ENCODE measurements around the gene CABP7. TPM values are rescaled to one million over a fixed set of nuclear protein-coding genes. Genes with fewer than 3 reads are reported as not detected.
A peak's percentile ranks its signal among the peaks of the same experiment; 100 is the strongest.

Gene CABP7
- not detected for total RNA-seq
- long read RNA-seq, result 0 reads

DNA sequence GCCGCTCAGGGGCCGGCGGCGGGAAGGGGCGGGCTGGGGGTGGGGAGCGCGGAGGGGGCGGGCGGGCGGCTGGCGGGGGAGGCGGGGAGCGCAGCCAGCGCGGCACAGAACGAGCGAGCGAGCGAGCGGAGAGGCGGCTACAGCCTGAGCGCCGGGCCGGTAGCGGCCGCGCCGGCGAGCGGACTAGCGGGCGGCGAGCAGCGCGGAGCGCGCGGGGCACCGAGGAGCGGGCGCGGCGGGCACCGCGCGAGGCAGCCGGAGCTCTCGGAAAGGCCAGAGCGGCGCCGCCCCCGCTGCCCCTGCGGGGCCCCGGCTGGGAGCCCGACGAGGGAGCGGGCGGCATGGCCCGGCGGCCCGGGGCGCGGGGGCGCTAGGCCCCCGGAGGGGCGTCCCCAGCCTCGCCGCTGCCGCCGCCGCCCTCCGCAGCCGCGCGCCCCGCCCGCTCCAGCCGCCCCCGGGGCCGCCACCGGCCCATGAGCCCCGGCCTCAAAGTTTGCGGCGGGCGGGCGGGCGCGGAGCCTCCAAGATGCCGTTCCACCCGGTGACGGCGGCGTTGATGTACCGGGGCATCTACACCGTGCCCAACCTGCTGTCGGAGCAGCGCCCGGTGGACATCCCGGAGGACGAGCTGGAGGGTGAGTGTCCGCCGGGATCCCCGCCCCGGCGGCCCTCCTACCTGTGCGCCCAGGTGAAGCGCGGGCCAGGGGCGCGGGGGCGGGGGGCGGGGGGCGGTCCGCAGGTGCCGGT is at the start of gene CABP7:
CABP7 (plus strand) TSS at position 105 of the 747 bp plus-strand sequence; CDS start at position 527, 422 bp downstream.
- intact Hi-C loops (cut with DNase I), result no loop called here
- no peak for DNase-seq (ENCODE audit: missing footprints)
- ATAC-seq, result no peak

DNA sequence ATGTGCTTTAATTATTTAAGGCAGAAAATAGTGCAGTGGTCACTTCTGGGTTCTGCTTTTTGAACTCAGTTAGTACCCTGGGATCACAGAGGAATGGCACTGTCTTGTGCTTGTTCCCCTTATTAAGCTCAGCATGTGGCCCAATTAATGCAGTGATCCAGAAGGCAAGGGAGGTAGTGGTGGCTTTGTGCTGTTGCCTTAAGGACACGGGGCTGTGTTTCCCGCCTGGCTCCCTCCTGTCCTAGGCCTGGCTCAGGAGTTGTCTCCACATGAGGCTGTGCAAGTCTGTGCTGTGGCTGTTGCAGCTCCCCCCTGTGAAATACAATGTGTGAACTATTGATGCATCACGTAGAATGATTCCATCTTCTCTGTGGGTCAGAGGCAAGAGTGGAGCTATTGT is 49.2 kb upstream of the CABP7 start:
- DNase-seq (ENCODE audit: missing footprints) (no peak), ATAC-seq (no peak)
- intact Hi-C loops (cut with DNase I), result no loop called here

DNA sequence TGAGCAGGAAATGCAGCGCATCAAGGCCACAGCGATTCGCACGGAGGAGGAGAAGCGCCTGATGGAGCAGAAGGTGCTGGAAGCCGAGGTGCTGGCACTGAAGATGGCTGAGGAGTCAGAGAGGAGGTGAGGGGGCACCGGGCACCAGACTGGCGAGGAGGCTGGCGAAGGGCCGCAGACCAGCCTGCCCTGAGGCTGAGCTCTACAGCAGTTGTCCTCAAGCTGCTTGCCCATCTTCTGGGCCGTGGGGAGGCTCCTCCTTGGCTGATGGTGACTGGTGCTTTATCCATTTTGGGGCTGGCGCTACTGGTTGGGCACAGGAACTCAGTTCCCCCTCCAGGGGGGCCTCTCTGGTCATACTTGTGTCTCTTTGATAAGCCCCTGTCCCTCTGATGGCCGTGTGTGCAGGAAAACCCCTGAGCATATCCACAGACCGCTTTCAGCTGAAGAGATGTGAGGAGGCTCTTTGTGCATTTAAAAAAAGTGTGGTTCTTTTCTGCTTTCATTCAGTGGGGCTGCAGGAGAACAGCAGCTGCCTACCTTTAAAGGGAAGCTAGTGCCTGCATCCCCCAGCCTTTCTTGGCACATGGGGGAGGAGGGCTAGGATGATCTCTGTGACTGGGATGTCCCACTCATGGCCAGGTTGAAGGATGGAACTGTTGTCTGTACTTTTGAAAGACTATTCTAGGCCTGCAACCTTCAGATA is 46.3 kb upstream of the CABP7 start:
- ATAC-seq (no peak), DNase-seq (ENCODE audit: missing footprints) (no peak)
- intact Hi-C loops (cut with DNase I), result no loop called here

DNA sequence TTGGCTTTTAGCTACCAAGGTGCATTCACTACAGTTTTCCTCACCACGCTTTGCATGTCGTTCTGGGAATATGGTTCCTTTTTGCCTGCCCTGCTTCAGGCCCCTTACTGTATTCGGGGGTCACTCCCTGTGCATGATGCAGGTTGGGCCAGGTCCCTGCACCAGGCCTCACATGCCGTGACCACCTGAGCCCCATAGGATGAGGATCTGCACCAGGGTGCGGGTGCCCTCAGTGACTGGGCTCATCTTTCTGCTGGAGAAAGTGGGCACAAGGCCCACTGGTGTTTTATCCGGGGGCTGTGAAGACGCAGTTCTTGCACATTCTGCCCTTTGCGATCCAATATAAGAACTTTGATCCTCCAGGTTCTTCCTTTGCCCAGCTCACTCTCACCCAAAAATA is 45.7 kb upstream of the CABP7 start:
- ATAC-seq (no peak), DNase-seq (ENCODE audit: missing footprints) (no peak)
- intact Hi-C loops (cut with DNase I), result no loop called here

DNA sequence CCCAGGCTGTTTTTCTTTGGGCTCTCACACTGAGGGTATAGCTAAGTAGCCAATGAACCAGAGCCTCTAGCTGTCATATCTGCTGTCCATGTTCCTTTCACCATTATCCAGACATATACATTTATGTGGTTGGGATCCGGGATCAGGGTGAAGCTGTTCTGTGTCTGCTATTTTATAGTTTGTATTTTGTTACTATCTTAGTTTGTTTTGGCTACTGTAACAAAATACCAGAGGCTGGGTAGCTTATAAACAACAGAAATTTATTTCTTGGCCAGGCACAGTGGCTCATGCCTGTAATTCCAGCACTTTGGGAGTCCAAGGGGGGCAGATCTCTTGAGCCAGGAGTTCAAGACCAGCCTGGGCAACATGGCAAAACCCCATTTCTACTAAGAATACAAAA is 40.5 kb upstream of the CABP7 start:
- intact Hi-C loops (cut with DNase I), result no loop called here
- no peak for DNase-seq (ENCODE audit: missing footprints)
- ATAC-seq, result no peak

DNA sequence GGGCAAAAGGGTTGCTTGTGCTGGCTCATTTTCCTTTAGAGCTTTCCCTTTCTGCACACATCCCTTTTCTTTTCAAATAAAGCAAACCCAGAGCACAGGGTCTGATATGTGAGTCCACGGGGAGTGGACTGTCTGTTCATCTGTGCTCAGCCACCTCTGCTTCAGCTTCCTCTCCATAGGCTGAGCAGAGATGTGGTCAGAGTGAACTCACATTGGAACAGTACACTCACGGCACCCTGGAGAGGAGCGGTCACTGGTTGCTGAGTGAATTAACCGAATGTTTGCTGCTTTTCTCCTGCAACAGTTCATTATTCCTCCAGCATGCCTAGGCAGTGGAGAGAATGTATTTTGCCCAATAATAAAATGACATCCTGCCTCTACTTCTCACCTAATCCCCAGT is 36.3 kb upstream of the CABP7 start:
- DNase-seq (ENCODE audit: missing footprints) (no peak), ATAC-seq (no peak)
- intact Hi-C loops (cut with DNase I), result no loop called here

DNA sequence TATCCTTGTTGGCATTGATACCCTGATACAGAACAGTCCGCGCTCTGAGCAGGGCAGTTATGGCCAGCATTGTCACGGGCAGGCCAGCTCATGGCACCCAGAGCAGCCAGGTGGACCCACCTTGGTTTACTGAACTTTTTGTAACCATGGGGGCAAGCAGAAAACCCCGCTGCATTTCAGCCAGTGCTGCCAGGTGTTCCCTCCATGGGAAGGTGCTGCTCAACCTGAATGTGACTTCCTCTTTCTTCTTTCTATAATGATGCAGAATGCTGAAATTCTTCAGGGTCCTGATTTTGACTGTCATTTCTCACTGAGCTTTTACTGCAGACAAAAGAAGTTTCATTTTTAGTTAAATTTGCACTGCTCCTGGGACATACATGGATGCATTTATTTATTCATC is 35.6 kb upstream of the CABP7 start:
- intact Hi-C loops (cut with DNase I), result no loop called here
- DNase-seq (ENCODE audit: missing footprints) (no peak), ATAC-seq (no peak)

DNA sequence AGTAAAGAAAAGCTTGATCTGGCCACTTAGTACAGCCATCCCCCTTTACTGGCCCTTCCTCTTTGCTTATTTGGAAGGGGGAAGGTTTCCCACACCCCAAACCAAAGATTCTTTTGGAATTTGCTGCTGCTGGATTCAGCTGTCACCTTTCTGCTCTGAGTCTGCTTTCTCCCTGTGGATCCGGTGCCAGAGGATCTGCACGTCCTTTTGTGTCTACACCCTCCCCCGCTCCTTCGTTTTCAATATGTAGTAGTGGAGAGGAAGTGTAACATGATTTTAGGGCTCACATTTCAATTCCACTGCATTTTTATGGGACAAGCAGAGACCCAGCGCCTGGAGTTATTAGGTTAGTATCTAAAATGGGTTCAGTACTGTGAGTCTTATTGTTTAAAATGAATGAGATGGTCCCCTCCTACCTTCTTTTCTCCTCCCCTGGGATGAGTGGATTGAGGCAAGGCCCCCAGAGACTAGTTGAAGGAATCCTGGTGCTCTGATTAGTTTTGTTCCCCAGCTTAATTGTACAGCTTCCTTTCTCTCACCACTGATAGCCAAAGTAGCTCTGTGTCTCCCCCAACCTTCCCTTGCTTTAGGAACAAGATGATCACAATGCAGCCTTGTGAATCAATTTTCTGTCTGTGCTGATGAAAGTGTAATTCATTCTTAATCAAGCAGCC is 30.5 kb upstream of the CABP7 start:
- DNase-seq (ENCODE audit: missing footprints), result no peak
- intact Hi-C loops (cut with DNase I), result no loop called here
- no peak for ATAC-seq

DNA sequence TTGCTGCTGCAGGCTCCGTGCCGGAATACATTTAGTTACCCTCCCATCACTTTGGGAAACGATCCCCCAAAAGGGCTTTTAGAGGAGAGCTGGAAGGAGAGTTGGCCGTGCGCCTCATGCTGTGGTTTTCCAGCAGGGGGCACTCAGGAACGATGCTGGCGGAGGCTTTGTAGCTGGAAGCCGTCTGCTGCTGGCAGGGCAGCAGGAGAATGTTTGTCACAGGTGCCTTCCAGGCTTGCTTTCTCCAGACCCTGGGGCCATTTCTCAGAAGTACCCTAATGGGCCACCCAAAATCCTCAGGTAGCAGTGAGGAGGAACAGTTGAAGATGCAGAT is 30.0 kb upstream of the CABP7 start:
- intact Hi-C loops (cut with DNase I), result loop anchor here (2.0 to 10.0 kb wide), 2 partner anchors 315 to 399 kb away; no protein-coding TSS in a partner anchor
- DNase-seq (ENCODE audit: missing footprints) (no peak), ATAC-seq (peak; percentile 40)

DNA sequence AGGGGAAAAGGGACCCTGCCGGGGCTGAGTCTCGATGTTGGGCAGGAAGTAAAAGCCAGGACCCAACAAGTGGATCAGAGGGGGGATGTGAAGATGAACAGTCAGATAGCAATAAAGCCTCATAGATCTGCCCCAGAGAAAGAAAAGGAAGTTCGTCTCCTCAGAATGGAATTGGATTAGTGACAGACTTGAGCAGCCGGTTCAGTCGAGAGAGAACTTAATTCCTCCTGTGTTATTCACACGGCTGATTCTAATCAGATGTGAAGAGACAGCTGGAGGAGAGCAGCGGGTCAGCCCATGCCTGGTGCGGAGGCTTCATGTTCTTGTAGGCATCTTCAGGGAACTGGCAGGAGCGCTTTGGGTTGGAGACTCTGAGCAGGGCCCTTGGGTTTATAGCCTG is 29.3 kb upstream of the CABP7 start:
- DNase-seq (ENCODE audit: missing footprints) (no peak), ATAC-seq (no peak)
- intact Hi-C loops (cut with DNase I), result loop anchor here (2.0 to 10.0 kb wide), 2 partner anchors 314 to 398 kb away; no protein-coding TSS in a partner anchor

DNA sequence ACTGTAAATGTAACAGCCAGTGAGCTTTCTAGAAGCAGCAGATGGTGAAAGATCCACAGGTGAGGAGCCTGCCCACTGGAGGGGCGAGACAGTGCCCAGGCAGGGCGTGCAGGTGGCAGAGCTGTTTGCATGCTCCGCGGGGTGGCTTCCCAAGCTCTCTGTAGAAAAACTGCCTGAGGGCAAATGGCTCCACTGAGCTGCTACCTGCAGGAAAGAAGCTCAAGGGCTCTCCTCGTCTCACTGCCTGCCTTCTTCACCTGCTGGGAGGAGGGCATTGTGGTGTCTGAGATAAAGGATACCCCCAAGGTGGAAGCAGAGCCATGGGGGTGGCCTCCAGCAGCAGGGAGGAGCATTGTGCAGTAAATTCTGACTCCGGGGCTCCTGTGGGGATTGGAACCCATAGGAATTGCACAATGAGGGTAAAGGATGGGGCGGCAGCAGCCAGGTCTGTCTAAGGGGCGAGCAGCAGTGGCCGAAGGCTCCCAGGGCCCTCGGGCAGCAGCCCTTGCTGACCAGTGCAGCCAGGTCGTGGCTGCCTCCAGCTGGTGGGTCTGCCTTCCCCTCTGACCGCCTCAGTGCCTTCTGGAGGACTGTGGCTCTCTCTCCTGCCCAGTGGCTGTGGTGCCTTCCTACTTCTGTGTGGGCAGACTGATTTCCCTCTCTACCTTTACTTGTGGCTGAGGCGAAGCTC is 28.0 kb upstream of the CABP7 start:
- intact Hi-C loops (cut with DNase I), result loop anchor here (2.0 to 10.0 kb wide), 2 partner anchors 313 to 397 kb away; no protein-coding TSS in a partner anchor
- no peak for ATAC-seq

DNA sequence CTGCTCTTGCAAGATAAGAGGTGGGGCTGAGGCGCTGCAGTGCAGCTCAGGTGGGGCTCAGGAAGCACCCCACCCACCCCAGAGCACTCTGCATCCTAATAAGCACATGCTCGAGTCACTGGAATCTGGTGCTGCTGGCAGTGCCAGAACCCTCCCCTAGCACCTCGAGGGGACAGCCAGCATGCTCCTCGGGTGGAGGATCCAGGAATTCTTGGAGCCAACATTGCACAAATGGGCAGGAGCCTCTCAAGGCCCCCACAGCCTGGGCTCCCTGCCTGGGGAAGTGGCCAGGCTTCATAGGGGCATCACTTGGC is 27.5 kb upstream of the CABP7 start:
- ATAC-seq (no peak), DNase-seq (ENCODE audit: missing footprints) (no peak)
- intact Hi-C loops (cut with DNase I), result loop anchor here (10.0 kb wide), 1 partner anchor 313 kb away; no protein-coding TSS in a partner anchor

More for the DNA sequence above, 28.0 kb upstream of the CABP7 start:
- no peak for DNase-seq (ENCODE audit: missing footprints)

DNA sequence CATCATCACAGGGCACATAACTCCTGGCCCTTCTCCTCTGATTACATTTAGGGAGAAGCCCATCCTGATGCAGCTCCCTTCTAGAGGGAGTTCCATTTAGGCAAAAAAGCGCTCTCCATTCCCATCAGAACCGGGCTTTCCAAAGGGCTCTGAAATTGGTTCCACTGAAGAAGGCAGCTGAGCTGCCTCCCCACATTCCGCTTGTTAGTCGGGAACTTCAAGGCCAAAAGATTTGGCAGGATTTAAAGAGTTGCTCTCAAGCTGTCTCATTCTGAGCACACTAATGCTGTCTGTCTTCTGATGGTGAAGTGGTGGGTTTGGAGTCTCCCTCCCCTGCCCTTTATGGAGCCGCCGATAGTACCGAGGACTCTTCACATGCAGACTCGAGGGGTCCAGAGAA is 26.6 kb upstream of the CABP7 start:
- intact Hi-C loops (cut with DNase I), result loop anchor here (10.0 kb wide), 1 partner anchor 312 kb away; no protein-coding TSS in a partner anchor
- no peak for ATAC-seq
- no peak for DNase-seq (ENCODE audit: missing footprints)

DNA sequence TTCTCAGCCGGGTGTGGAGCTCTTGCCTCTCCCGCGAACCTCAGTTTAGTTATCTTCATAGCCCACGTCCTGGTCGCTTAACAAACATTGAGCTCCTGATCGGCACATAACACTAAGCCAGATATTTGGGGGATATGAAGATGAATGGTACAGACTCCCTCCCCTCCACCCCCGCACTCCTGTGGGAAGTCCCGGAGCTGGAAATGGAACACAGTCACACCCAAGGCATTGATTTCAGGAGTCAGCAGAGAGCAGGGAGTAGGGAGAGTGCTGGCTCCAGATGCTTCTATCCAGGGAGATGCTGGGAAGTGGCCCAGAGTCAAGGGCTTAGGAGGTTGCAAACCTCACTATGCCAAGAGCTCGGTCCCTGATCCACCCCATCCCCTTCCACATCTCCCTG is 26.1 kb upstream of the CABP7 start:
- ATAC-seq, result no peak
- no peak for DNase-seq (ENCODE audit: missing footprints)
- intact Hi-C loops (cut with DNase I), result loop anchor here (10.0 kb wide), 1 partner anchor 311 kb away; no protein-coding TSS in a partner anchor

DNA sequence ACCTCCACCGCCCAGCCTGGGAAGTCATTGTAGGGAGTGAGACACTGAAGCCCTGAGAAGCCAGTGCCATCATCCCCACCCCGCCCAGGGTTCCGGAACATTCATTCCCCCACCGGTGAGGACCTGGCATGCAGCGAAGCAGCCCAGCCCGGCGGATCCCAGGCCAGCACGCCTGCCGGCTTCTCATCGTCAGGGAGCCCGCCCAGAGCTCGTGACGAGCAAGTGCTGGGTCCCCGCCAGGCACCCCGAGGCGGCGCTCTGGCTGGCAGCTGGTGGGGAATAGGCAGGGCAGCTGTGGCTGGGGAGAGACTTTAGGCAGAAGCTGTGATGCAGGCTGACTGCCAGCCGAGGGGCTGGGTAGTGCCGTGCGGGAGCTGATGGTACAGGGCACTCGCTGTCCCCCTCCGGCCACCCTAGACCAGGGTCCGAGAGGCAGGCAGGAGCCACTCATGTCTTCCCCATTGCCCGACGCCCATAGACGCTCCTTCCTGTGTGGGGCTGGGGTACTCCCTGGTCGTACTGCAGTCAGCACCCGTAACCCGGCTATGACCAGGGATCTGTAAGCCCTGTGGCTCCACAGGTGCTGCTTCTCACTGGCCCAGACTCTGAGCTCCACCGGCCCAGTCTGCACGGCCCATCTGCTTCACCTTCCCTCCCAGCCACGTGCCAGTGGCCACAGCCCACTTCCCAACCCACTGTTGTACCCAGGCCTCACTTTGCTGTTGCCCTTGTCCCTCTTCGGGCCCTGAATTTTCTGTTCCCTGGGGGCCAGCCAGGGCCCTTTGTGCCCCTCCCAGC is 24.5 kb upstream of the CABP7 start:
- intact Hi-C loops (cut with DNase I), result loop anchor here (10.0 kb wide), 1 partner anchor 309 kb away; no protein-coding TSS in a partner anchor
- ATAC-seq (no peak), DNase-seq (ENCODE audit: missing footprints) (no peak)

DNA sequence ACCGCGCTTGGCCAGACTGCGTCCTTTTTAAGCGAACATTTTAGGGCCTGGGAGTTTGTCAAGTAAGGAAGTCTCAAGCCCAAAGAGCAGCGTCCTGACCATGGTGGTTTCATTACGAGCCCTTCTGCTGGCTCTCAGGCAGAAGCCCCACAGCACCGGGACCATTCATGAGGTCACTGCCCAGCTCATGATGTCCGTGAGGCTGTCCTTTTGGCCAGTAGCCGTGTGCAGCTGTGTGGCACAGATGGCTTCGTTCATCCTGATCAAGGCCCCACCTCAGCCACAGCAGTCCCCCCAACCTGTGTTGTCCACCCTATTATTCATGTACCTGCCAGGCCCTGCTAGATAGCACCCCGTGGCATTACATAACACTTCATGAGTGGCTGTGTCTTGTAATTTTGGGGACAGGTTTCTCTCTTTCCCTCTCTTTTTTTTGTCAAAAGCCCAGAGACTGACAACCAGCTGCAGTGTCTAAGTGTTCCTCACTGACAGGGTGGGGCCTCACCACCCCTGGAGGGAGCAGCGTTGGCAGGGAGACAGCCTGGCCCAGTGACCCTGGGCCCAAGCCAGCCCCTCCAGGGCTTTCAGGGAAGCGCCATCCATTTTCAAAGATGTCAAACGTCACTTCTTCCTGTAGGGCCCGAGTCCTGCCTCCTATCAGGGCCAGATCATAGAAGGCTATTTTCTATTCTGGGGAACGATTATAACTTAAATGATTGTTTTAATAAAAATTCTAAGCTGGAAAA is 21.8 kb upstream of the CABP7 start:
- intact Hi-C loops (cut with DNase I), result loop anchor here (10.0 kb wide), 1 partner anchor 307 kb away; no protein-coding TSS in a partner anchor
- DNase-seq (ENCODE audit: missing footprints) (no peak), ATAC-seq (no peak)

DNA sequence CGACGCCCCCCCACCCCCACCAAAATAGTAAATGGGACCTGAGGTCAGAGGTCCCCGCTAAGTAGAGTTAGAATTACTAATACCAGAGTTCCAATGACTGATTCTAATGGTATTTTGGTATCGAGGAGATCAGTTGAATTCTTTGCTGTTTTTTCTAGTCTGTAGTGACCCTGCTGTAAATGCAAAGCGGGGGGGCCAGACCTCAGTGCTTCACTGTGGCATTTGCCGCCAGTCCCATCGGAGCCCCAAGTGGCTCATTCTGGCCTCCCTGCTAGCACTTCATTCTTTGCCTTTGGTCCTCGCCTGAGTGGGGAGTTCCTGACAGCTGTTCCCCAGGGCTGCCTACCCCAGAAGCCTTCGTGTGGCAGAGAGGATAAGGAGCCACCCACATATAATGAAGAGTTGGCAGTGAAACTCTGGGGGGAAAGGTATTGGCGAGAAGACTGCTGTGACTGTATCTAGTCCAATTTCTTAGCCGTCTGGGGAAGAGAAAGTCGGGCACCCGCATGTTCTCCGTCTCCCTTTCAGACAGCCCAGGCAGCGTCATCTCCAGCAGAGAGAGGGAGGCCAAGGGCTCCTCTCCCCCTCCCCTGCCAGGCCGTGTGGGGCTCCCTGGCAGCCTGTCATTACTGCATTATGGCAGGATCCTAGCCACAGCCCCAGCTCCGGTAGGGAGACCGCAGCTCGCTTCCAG is 19.4 kb upstream of the CABP7 start:
- intact Hi-C loops (cut with DNase I), result no loop called here
- no peak for ATAC-seq
- no peak for DNase-seq (ENCODE audit: missing footprints)
